ENCODE measurements around the gene RPL19.

- no peak for TF ChIP-seq CTCF (conservative IDR thresholded peaks at IDR 0.05; ENCODE audit: low read length)
- TF ChIP-seq EZH2phosphoT487 (IDR thresholded peaks at IDR 0.05; ENCODE audit: borderline replicate concordance, low read depth, low read length), result no peak
These were observed 12.8 kb upstream of the RPL19 start for GRCh38 chr17:39187152-39187830.
